NCI-H1930 (cell line): Measurements from ENCODE around the gene TREX2.

Experiments
- DNase-seq, 2 experiments: peaks; one replicate each; lab custom pipeline; 2025; lab: John Stamatoyannopoulos, UW

The TREX2 gene

DNA sequence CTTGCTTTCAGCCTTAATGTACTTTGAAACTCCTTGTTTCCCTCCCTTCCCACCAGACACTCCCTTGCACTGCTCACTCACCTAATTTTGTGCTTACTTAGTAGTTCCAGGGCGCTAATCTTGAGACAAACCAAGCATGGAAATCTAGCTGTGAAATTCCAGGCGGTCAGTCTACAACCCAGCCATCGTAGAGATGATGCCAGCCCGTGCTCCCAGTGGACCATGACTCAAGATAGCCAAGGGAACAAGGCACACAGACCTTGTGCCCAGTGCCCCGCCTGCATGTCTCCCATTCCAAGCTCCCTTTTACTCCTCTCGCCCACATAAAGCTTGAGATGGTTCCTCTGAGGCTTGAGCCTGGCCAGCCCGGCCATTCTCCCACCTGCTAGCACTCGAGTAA is 11.1 kb downstream of the TREX2 start:
- no peak for DNase-seq

DNA sequence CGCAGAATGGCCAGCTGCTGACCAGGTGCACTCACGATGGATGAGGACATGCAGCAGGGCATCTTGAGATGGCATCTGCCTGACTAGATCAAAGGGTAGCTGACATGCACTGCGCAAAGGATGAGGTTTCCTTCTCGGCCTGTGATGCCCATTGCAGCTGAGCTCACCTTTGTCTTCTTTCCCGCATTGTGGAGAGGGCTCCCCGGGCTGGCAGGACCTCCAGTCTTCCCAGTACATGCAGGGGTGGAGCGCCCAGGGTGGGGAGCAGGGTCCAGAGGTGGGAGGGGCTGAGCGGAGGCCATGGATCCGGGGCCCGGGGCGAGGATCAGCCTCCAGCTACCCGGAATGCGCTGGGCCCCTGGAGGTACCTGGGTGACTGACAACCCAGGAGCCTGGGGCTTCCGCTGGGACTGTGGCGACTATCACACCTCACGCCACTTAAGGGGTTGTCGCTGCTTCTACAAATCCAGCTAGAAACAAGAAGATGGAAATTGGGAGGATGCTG is 12.0 kb downstream of the TREX2 start:
- no peak for DNase-seq

DNA sequence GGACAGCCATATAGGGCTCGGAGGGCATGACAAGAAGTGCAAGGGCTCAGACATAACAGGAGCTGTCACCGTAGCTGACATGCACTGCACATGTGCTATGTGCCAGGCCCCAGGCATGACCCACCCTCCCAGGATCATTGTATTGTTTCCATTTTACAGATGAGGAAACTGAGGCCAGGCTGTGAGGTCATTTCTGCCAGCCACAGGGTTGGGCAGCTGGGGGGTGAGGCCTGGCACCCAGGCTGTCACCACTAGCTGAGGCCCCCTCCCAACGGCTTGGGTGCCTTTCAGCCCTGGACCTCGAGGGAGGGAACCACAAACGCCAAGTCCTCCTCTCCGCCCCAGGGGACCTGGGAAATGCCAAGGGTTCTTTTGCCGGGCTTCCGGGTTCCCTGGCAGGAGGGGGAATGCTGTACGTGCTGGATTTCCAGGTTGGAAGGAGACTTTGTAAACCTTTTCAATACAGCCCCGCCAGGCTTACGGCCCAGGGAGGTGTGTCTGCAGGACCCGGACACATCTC is 12.6 kb downstream of the TREX2 start:
- no peak for DNase-seq

DNA sequence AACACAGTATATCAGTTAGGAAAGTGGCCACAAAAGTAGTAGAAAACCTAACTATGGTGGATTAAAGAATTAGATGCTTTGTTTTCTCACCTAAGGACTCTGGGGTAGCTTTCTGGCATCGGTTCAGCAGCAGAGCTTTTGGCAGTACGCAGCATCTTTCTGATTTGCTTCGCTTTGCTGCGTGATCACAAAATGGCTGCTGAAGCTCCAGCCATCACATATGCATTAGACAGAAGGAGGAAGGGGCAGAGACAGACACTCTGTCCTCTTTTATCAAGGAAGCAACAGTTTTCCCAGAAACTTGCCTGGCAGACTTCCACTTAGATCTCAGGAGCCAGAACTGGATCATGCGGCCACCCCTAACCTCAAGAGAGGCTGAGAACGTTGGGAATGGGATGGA is 15.1 kb downstream of the TREX2 start:
- DNase-seq = no peak

DNA sequence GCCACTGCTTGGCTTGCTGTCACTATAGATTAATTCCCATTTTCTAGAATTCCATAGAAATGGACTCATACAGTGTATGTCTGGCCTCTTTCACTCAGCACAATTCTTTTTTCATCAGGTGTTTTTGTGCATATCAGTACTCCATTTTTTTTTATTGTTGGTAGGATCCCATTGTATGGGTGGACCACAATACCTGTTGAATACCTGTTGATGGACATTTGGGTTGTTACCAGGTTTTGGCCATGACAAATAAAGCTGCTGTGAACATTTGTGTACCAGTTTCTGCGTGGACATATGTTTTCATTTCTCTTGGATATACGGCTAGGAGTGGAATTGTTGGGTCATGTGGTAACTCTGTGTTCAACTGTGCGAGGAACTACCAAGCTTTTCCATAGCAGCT is 19.7 kb downstream of the TREX2 start:
- DNase-seq = no peak

DNA sequence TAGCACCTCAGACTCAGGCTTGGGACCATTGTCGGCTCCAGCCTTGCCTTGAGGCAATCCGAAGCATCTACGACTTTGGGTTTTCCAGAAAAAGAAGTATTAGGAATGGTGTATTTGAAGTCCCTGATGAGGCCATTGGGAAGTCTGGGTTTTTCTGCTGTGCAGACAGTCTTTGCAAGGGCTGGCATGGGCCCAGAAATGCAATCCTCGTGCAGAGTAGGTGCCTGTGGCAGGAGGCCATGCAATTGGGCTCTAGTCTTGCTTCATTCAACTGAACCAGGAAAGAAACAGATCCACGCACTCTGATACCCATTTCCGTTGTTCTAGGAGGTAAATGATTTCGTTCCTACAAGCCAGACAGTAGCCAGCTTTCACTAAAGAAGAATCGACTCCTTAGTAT is 22.2 kb downstream of the TREX2 start:
- no peak for DNase-seq

DNA sequence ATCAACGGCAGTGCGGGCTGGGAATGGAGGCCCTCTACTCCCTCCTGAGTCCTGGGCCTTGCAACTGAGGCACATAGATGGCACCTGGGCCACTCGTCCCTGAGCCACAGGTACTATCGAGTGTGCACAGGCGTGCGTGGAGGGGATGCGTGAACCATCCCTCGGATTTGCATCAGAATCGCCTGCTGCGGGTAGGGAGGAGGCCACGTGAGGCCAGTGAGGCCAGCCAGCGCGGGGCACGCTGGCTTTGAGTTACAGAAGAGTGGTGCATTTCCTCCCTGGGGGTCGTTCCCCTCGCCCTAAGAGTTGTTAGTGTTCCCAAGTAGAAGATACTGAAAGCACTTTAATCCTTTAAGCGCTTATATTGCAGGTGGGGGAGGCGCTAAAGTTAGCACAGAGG is 24.0 kb downstream of the TREX2 start:
- DNase-seq = no peak

DNA sequence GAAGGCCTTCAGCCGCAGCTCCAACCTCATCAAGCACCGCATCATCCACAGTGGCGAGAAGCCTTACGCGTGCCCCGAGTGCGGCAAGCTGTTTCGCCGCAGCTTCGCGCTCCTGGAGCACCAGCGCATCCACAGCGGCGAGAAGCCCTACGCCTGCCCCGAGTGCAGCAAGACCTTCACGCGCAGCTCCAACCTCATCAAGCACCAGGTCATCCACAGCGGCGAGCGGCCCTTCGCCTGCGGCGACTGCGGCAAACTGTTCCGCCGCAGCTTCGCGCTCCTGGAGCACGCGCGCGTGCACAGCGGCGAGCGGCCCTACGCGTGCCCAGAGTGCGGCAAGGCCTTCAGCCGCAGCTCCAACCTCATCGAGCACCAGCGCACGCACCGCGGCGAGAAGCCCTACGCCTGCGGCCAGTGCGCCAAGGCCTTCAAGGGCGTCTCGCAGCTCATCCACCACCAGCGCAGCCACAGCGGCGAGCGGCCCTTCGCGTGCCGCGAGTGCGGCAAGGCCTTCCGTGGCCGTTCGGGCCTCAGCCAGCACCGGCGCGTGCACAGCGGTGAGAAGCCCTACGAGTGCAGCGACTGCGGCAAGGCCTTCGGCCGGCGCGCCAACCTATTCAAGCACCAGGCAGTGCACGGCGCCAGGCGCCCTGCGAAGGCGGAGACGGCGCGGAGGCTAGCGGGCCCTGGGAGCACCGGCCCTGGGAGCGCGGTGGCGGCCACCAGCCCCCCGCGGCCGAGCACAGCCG is 24.8 kb downstream of the TREX2 start:
- no peak for DNase-seq

DNA sequence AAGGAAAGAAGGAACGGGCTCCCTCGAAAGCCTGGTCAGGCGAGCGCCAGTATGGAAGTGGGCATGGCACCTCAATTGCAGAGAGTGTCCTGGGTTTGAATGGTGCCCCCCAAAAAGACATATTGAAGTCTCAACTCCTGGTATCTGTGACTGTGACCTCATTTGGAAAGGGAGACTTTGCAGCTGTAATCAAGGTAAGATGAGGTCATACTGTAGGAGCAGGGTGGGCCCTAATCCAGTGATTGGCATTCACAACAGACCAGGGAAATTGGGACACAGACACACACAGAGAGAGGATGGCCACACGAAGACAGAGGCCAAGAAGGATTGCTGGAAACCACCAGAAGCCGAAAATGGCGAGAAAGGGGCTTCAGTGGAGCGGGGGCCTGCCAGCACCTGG is 28.2 kb downstream of the TREX2 start:
- DNase-seq = no peak

DNA sequence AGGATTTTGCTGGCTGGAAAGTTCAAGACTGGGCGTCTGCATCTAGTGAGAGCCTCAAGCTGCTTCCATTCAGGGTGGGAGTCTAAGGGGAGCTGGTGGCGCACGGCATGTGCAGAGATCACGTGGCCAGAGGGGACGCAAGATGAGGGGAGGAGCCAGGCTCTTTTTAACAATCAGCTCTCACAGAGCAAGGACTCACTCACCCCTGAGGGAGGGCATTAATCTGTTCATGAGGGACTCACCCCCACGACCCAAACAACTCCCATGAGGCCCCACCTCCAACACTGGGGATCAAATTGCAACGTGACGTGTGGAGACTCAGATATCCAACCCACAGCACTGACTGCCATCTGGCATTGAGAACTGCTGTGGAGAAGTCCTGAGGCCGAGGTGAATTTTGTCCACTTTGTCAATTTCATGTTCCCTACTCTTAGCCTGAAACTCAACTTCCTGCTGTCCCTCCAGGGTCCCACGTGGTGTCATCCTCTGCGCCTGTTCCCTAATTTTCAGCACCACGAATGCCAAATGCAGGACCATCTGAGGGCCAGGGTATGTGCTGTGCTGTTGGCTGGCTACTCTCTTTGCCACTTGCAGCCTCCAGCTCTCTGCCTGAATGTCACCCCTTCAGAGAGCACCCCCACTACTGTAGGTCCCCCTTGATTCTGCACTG is 28.9 kb downstream of the TREX2 start:
- DNase-seq = no peak

DNA sequence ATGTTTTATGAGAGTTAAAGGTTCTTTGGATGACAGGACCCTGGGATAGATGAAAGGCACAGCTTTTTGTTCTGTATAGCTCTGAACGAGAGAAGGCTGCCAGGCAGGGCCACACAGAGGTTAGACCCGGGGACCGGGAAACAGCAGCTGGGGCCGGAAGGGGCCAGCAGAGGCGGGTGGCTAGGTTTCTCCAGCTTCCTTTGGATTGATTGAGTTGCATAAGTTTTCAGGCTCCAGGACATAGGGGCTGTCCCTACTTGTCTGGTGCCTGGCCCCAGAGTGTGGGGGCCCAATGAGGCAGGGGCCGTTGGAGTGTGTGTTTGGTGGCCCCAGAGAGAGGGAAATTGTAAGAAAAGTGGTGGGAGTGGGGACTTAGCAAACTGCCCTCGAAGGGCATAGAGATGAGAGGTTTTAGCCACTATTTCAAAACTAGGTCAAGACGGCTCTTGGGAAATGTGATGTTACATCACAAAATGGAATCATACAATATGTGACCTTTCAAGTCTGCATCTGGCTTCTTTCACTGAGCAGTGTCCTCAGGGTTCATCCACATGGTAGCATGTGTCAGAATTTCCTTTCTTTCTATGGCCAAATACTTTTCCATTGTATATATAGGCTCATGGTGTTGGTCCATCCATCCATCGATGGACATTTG is 30.9 kb downstream of the TREX2 start:
- no peak for DNase-seq

DNA sequence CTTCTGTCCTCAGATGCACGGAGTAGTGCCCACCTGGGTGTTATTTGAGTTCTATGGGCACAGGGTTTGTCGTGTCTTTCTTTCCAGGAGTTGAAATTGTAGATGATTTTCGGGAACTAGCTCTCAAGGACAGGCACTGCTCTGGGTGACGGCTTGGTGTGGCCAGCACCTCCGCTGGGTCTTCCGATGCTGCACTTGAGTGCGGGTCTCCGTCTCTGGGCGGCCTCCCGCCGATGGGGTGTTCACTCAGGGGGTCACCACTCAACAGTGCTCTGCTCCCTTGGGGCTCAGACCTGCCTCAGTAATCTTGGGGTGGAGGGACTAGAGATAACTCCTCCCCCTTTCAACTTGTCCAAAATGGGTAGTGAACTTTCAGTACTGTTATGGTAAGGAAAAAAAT is 32.1 kb downstream of the TREX2 start:
- no peak for DNase-seq

DNA sequence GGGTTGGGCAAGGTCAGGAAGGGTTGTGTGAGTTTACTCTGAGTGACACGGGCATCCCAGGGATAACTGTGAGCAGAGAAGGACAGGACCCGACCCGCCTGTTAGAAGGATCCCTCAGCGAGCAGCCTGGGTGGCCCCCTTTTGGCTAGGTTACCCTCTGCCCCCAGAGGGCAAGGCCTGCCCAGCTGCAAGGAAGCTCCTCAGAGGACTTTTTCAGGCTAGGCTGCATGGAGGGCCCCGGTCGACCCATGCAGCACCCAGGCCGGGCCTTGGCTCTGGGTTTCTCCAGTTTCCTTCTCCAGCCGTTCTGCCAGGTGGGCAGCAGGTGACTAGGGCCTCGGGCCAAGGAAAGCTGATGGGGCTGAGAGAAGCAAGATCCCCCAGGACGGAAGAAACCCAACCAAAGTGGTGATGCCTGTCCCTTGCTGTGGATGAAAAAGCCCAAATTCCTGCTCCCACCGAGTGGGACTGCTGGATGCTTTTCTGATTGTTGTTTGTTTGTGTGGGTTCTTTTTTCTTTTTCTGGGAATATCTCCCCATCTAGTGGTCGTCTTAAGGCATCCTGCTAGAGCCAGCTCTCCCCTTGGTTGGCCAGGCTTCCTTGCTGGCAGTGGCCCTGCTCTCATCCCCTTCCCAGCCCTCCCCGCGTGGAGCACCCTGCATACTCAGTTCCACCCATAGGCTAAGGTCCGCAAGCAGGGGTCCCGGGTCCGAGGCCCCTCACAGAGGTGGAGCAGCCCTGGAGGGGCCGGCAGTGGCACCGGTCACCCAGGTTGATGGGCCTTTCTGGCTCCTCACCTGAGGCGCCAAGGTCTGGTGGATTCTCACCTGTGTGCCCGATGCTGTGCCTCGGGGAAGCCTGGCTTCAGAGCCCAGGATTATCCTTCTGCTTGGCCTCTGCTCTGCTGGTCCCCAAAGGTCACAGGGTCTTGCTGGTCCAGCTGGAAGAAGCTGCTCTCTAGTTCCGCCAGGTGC is 32.8 kb downstream of the TREX2 start:
- no peak for DNase-seq

DNA sequence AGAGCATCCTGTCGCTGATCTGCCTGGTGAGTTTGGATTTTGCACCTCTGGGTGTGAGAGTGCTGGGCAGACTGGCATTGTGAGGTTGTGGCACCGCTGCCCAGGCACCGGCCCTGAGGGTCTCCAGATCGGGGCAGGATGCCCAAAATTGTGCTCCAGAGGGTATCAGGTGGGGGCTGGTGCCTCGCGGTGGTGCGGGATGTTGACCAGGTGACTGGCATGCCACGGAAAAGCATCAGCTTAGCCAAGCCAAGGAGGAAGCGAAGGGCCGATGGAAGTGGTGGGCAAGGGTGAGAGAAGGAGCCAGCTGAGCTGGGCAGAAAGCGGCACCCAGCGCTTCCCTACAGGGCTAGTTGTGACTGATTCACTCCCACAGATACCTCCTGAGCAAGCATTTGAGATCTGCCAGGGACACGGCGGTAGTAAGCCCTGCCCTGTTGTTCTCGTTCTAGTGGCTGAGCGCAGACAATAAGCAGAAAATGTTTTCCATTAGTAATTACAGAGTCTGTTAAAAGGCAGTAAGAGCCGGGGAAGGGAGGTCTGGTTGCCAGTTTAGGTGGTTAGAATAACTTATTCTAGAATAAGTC is 33.8 kb downstream of the TREX2 start:
- DNase-seq = no peak

DNA sequence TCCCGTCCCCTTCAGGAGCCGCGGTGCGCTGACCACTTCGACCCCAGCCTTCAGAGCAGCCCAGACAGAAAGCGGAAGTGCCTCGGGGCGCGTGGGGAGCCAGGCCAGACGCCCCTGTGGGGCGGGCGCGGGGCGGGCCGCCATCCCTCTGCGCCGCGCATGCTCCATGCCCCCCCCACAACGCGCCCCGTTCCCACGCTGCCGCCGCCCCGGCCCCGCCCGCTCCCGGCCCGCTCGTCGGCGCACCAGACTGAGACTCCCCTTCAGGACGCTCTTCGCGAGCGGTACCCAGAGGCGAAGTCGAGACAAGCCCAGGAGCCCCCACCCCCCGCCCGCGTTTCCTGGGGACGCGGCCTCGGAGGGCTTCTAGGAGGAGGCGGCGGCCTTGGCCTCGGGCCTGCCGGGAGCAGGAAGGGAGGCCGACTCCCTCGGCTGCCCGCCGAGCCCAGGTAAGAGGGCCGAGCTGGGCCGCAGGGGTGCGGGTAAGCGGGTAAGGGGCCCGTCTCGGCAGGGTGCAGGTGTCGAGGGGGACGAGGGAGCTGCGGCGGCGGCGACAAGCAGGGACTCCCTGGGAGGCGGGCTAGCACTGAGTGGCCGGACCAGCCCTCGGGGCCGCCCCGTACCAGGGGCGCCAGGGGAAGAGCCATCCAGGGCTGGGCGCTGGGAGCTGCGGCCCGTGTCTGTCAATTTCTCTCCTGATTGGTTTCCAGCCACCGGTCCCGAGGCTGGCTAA is 34.4 kb downstream of the TREX2 start, which contains the start of gene ZFP92:
ZFP92 (plus strand) TSS at position 218 of the 733 bp plus-strand sequence. CDS start 6,851 bp downstream, outside the sequence.
- no peak for DNase-seq

DNA sequence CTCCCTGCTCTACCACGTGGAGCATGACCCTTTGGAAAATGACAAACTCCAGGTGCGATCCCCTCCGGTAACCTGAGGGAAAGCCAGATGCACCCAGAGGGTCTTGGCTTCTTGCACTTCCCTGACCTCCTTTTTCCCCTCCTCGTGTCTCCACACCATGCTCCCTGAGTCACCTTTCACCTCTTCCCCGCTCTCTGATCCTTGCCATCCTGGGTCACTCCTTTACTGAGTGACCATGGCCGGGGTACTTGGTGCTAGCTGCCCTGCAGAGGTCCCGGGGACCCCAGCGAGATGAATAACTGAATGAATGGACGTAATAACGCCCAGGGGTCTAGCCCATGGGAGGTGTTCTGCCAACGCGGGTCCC is 35.0 kb downstream of the TREX2 start:
- DNase-seq = no peak

DNA sequence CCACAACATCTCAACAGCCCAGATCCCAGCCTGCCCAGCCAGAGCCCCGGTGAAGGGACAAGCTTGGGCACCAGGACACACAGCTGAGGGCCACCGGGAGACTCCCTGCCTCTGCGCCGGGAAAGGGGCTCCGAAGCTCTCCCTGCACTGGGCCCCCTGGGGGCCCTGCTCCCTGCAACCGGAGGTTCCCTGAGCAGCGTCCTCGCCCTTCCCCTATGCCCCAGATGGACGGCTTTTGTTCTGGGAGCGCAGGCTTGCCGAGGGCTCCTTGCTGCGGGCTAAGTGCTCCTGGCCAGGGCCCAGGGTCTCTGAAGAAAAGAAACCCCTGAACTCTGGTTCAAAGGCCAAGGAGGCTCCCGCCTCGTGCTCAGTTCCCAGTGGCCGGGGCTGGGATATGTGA is 35.5 kb downstream of the TREX2 start:
- no peak for DNase-seq

DNA sequence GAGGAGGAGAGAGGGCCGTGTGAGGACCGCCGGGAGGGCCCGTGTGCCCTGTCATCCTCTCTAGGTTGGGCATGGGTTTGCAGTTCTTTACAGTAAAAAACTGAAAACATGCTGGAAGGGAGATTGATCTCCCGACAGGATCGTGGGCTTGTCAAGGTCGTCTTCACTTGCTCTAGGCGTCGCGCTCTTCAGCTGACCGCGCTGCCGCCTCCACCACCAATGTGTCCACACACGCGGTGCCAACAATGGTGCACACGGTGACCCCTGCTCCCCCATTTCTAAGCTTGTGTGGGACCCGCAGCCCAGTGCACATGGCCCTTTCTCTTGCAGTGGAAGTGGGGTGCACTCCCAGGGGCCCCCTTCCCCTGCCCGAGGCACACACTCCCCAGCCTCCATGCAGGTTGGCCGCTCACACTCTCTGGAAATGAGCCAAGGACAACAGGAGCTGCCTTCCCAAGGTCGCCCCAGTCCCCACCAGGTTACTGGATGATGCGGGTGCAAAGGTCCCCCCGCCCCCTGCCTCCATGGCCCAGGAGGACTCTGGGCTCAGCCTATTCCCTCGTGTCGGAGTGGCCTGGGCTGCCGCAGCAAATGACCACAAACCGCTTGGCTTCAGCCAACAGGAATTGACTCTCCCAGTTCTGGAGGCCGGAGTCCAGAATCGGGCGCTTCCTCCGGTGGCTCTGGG is 36.3 kb downstream of the TREX2 start:
- no peak for DNase-seq

DNA sequence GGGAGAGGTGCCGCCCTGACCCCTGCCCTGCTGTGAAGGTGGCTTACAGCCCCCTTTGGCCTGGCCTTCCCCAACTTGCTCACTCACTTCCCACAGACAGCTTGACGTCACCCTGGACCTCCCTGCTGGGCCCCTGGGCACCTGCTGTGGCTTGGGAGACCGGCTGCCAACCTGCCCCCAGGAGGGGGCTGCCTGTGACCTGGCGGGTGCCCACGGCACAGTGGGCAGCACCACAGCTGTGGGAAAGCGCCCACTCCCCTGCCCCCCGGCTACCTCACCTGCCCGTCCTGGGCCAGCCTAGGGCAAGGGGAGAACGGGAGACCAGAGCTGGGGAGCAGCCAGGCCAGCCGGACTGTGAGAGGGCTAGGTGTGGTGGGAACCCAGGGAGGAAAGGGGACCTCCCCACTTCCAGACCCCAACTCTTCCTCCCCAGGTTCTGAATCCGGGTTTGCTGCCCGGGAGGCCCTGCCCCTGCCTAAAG is 36.9 kb downstream of the TREX2 start:
- no peak for DNase-seq

DNA sequence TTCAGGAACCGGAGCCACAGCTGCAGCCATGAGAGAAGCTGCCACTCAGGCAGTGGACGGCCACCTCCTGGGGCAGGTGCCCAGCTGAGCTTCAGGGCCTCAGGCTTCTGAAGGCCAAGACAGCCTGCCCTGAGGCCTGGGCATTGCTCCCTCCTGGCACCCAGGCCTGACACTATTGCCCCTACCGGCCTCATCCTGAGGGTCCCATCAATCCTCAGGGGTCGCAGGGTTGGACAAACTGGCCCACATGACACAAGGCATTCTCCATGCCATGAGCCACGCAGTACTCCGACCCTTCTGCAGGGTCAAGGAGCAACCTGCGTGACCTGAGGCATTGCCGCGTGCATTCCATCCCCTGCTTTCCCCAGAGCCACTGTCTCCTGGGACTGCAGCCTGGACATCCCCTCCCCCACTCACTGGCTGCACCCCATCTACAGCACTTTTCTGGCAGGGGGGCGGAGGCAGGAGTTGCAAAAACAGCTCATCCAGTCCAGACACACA is 37.6 kb downstream of the TREX2 start:
- no peak for DNase-seq
